OCI-LY3 (cell line): ENCODE results near the gene CLIP4.

ENCODE experiments used
- H2AFZ ChIP-seq: fragments of 200-600, 300-600 bp; shearing (Covaris generic); 2 replicates; pipeline ENCODE4 v1.6.0; 2014; ENCODE audit warnings: antibody characterized with exemption, low read depth, low read length
- H3K27ac ChIP-seq: fragments of 200-600, 300-600 bp; sonication (generic); 2 replicates; pipeline ENCODE4 v1.5.1; 2014; ENCODE audit warnings: mild to moderate bottlenecking, low read length, moderate library complexity, mixed read lengths
- H3K27me3 ChIP-seq: fragments of 200-600, 300-600 bp; sonication (generic); 2 replicates; pipeline ENCODE4 v1.6.1; 2014; ENCODE audit warnings: low read depth, low read length, mixed read lengths
- H3K36me3 ChIP-seq: fragments of 200-600, 300-600 bp; sonication (generic); replicated peaks from 2 replicates; pipeline ENCODE3; 2014; ENCODE audit warnings: low read depth, low read length, mixed read lengths
- H3K4me1 ChIP-seq: fragments of 300-600, 200-600 bp; sonication (generic); 2 replicates; pipeline ENCODE4 v1.6.1; 2014; ENCODE audit warnings: low read length, mixed read lengths
- H3K4me2 ChIP-seq: fragments of 200-600, 300-600 bp; sonication (generic); 2 replicates; pipeline ENCODE4 v1.6.1; 2014; ENCODE audit warnings: low read length, mixed read lengths
- H3K4me3 ChIP-seq: fragments of 300-600, 200-600 bp; sonication (generic); 2 replicates; pipeline ENCODE4 v1.5.1; 2014; ENCODE audit warnings: antibody characterized with exemption, mild to moderate bottlenecking, low read length, moderate library complexity
- H3K79me2 ChIP-seq: fragments of 300-600, 200-600 bp; shearing (Covaris generic); 2 replicates; pipeline ENCODE4 v1.6.1; 2014; ENCODE audit warnings: mild to moderate bottlenecking, low read length, mixed read lengths
- H3K9ac ChIP-seq: fragments of 300-600, 200-600 bp; shearing (Covaris generic); 2 replicates; pipeline ENCODE4 v1.6.0; 2014; ENCODE audit warnings: mild to moderate bottlenecking, low read length, moderate library complexity
- H3K9me3 ChIP-seq: fragments of 200-600, 300-600 bp; shearing (Covaris generic); 2 replicates; pipeline ENCODE4 v1.6.1; 2014; ENCODE audit warnings: low read length, mixed read lengths; ENCODE audit not compliant: insufficient read depth
- H4K20me1 ChIP-seq: fragments of 200-600, 300-600 bp; sonication (generic); 2 replicates; pipeline ENCODE4 v1.6.1; 2016; ENCODE audit warnings: low read length, mixed read lengths; ENCODE audit not compliant: insufficient read depth
- EZH2phosphoT487 ChIP-seq: fragments of 200-600 bp; shearing (Covaris generic); IDR thresholded peaks from 2 replicates; pipeline ENCODE4 v1.6.1; 2018; ENCODE audit warnings: antibody characterized with exemption, mixed run types, low read depth
- TF ChIP-seq, protein P1 (sequence below): fragments of 200-600, 300-600 bp; sonication (generic); IDR thresholded peaks from 2 replicates; pipeline ENCODE4 v1.5.1; 2014; ENCODE audit warnings: antibody characterized with exemption, low read length, low read depth

CLIP4 gene

DNA sequence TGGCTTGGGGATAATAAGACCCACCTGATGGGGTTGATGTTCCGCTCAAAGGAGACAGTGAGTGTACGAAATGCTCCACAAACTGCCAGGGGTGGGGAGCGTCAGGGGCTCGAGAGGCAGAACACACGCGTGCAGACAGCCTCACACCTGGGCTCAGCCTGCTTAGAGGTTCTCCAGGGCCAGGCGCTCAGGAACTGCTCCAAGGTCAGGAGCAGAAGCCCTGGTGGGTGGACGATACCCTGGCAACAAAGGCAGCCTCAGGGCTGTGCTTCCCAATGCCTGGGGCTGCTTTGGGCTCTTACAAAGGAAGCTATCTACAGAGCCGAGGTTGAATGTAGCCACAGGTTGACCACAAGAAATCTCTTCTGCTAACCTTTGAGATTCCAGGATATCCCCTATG, 114.4 kb downstream of the CLIP4 start:
- Histone ChIP-seq H3K4me2 (no peak overlapping the region), H3K4me3 (no peak overlapping the region), H3K9ac (no peak overlapping the region), H2AFZ (no peak overlapping the region), H3K36me3 (no peaks in the 10 kb centered on the region), H3K27ac (no peak overlapping the region), H4K20me1 (no peaks in the 10 kb centered on the region), H3K79me2 (no peaks in the 10 kb centered on the region), H3K27me3 (peaks cover 32% of the 10 kb centered on the region), H3K9me3 (no peaks in the 10 kb centered on the region), H3K4me1 (no peaks in the 10 kb centered on the region)
- no peak for TF ChIP-seq EZH2phosphoT487
- TF ChIP-seq, protein P1, sequence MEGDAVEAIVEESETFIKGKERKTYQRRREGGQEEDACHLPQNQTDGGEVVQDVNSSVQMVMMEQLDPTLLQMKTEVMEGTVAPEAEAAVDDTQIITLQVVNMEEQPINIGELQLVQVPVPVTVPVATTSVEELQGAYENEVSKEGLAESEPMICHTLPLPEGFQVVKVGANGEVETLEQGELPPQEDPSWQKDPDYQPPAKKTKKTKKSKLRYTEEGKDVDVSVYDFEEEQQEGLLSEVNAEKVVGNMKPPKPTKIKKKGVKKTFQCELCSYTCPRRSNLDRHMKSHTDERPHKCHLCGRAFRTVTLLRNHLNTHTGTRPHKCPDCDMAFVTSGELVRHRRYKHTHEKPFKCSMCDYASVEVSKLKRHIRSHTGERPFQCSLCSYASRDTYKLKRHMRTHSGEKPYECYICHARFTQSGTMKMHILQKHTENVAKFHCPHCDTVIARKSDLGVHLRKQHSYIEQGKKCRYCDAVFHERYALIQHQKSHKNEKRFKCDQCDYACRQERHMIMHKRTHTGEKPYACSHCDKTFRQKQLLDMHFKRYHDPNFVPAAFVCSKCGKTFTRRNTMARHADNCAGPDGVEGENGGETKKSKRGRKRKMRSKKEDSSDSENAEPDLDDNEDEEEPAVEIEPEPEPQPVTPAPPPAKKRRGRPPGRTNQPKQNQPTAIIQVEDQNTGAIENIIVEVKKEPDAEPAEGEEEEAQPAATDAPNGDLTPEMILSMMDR, result no peak

DNA sequence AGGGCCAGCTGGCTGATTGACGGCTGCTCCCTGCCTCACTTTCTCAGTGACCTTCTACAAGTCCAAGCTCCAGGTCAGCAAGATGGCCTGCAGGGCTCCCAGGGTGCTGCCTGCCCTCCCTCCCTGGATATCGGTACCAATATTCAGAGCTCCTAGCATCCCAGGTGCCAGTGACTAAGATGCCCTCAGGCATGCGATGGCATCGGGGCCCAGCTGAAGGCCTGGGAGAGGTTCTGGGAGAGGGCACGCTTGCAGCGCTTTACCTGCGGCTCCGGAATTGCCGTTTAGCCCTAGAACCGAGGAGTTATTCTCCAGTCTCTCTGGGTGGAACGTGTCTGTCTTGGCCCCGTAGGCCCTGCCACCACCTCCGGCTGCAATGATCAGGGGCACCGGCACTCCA, 116.8 kb downstream of the CLIP4 start:
- Histone ChIP-seq H3K9me3 (no peaks in the 10 kb centered on the region), H3K36me3 (no peaks in the 10 kb centered on the region), H3K4me2 (no peak overlapping the region), H3K9ac (no peak overlapping the region), H3K4me1 (no peaks in the 10 kb centered on the region), H4K20me1 (no peaks in the 10 kb centered on the region), H2AFZ (no peak overlapping the region), H3K27me3 (peaks cover 29% of the 10 kb centered on the region), H3K79me2 (no peaks in the 10 kb centered on the region), H3K27ac (no peak overlapping the region), H3K4me3 (no peak overlapping the region)
- TF ChIP-seq, protein P1, result no peak
- TF ChIP-seq EZH2phosphoT487, result no peak

DNA sequence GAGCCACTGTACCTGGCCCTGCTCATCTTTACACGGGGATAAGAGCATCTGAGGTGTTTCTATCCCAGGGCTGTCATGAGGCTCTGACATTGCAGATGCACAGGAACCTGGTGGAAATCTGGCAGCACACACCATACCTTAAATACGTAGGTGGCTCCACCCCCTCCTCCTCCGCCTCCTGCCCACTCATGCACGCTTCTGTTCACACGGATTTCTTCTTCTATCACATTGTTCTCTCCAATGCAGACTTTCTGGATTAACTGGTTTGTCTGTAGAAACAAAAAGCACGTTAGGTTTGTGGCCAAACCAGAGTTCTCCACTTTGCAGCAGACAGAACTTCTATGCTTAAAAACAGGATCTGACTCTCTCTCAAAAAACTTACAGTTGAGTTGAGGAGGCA, 118.2 kb downstream of the CLIP4 start:
- H3K4me2 ChIP-seq, result no peak overlapping the region
- H3K27me3 ChIP-seq, result peaks cover 27% of the 10 kb centered on the region
- H3K27ac ChIP-seq, result no peak overlapping the region

DNA sequence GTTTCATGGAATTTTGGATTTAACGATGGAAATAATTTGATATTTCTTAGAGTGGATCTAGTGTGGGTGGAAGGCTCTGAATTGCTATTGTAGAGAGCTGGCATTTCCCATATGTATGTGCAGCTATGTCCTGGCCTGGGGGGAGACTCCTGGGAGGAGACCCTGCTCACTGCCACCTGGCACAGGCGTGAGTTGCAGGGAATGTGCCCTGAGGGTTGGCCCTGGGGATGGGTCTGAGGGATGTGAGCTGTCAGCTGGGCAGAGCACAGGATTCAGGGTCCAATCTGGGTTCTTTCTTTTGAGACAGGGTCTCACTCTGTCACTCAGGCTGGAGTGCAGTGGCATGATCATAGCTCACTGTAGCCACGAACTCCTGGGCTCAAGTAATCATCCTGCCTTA, 120.2 kb downstream of the CLIP4 start:
- Histone ChIP-seq H4K20me1 (no peaks in the 10 kb centered on the region), H3K79me2 (no peaks in the 10 kb centered on the region), H3K4me2 (no peak overlapping the region), H3K27me3 (peaks cover 21% of the 10 kb centered on the region), H3K36me3 (no peaks in the 10 kb centered on the region), H3K9me3 (no peaks in the 10 kb centered on the region), H3K27ac (no peak overlapping the region), H3K4me3 (no peak overlapping the region), H3K9ac (no peak overlapping the region), H2AFZ (no peak overlapping the region), H3K4me1 (no peaks in the 10 kb centered on the region)
- no peak for TF ChIP-seq EZH2phosphoT487
- TF ChIP-seq, protein P1, result no peak

More for the DNA sequence above, 118.2 kb downstream of the CLIP4 start:
- Histone ChIP-seq H3K9me3 (no peaks in the 10 kb centered on the region), H4K20me1 (no peaks in the 10 kb centered on the region), H3K4me3 (no peak overlapping the region), H3K79me2 (no peaks in the 10 kb centered on the region), H2AFZ (no peak overlapping the region), H3K9ac (no peak overlapping the region), H3K36me3 (no peaks in the 10 kb centered on the region), H3K4me1 (no peaks in the 10 kb centered on the region)
- TF ChIP-seq EZH2phosphoT487, result no peak
- TF ChIP-seq, protein P1, result no peak
